GM10847 (cell line): ENCODE measurements around the gene RSU1.

ENCODE experiments used
- POLR2A ChIP-seq: IDR thresholded peaks from 2 replicates; pipeline ENCODE4 v1.6.1; 2011; ENCODE audit not compliant: insufficient read length; ENCODE audit errors: extremely low read depth

RSU1 gene

GRCh38 chr10:16583382-16583781, 233.8 kb downstream of the RSU1 start:
- no peak for TF ChIP-seq POLR2A

GRCh38 chr10:16581202-16581601, 236.0 kb downstream of the RSU1 start:
- no peak for TF ChIP-seq POLR2A

GRCh38 chr10:16570731-16571130, 246.5 kb downstream of the RSU1 start:
- TF ChIP-seq POLR2A, result no peak

GRCh38 chr10:16566202-16566805, 250.9 kb downstream of the RSU1 start:
- no peak for TF ChIP-seq POLR2A

- TF ChIP-seq POLR2A, result no peak
Observed at GRCh38 chr10:16565604-16566003, 251.6 kb downstream of the RSU1 start.

- no peak for TF ChIP-seq POLR2A
Observed at GRCh38 chr10:16562891-16563290, 254.3 kb downstream of the RSU1 start.

GRCh38 chr10:16559236-16559773, 257.9 kb downstream of the RSU1 start:
- TF ChIP-seq POLR2A, result no peak

- no peak for TF ChIP-seq POLR2A
Observed at GRCh38 chr10:16547973-16548372, 269.3 kb downstream of the RSU1 start.

- TF ChIP-seq POLR2A, result no peak
Observed at GRCh38 chr10:16545116-16545736, 272.0 kb downstream of the RSU1 start.

- no peak for TF ChIP-seq POLR2A
Observed at GRCh38 chr10:16544591-16544990, 272.6 kb downstream of the RSU1 start.

GRCh38 chr10:16544099-16544498, 273.1 kb downstream of the RSU1 start:
- no peak for TF ChIP-seq POLR2A
